ENCODE measurements around the gene SPDYE17. TPM values are rescaled to one million over a fixed set of nuclear protein-coding genes. Genes with fewer than 3 reads are reported as not detected.
"Not testable (repeated sequence)": the region's sequence is repeated elsewhere in the genome, so short reads cannot be mapped to it uniquely, and the experiment has no call there.

The SPDYE17 gene
- total RNA-seq, 2 experiments from 2014 or later = not detected

- H3K36me3 Mint-ChIP-seq; ATAC-seq (ENCODE audit: low read depth); H3K4me1 Mint-ChIP-seq; DNase-seq; H3K27me3 Mint-ChIP-seq; H3K27ac Mint-ChIP-seq; H3K9me3 Mint-ChIP-seq; H3K4me3 Mint-ChIP-seq; POLR2A ChIA-PET: not testable (repeated sequence)
Observed at GRCh38 chr7:76972391-76972790, 59.8 kb downstream of the SPDYE17 start.

Other genes with a start within 250 kb of the SPDYE17 start
- gene SPDYE18, start 30.2 kb upstream of the SPDYE17 start, total RNA-seq = 1 to 10 TPM in 1 of 2 experiments, under 1 TPM in 1; 0.64 to 1.1 TPM
- 10 to 100 TPM in 1 of 2 experiments, 1 to 10 TPM in 1; 9.9 to 10.8 TPM for gene CCDC146, start 90.3 kb upstream of the SPDYE17 start, total RNA-seq
- gene FGL2, start 167.5 kb upstream of the SPDYE17 start, total RNA-seq = 10 to 100 TPM in 1 of 2 experiments, 1 to 10 TPM in 1; 9.6 to 10.7 TPM

All from activated naive CD8-positive, alpha-beta T cell treated with anti-CD3 and anti-CD28 coated beads, Interleukin-2, amount 10 ng/mL, durations not matched to agents 7 days and 5 days (primary cell).